ENCODE results near the gene ZNF487.
"Not testable (repeated sequence)": the region's sequence is repeated elsewhere in the genome, so short reads cannot be mapped to it uniquely, and the experiment has no call there.

ZNF487 gene

DNA sequence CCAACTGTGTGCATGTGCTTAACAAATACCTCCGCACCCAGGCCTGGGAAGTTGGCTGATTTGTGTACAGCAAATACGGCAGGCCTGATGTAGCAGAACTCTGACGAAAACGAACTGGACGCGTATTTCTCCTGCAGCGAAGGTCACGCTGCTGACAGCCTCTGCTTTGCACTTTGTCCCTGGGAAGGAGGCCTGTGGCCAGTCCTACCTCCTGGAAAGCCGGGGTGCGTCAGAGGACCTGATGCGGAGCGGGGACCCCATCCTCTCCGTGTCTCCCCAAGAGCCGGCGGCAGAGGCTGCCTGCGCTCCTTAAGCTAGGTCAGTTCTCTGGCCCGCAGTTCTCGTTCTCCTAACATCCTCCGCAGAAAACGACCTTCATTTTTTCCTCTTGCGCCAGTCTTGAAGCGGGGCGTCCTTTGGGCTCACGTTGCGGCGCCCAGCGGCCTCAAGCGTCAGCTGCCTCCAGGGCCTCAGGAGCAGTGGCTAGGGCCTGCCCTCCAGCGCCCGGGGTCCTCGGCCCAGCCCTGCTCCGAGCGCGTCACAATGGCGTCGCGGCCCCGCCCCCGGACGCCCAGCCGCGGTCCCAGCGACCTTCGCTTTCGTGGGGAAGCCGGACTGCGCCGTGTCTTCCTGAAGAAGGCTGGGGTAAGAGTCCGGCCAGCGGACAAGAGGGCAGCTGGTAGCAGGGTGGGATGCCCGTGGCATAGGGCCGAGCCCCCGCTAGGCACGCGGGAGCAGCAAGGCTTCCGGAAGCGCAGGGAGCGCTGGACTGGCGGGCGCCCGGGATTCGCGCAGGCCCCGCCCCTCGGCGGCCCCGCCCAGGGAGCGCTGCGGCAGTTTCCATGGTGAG, at the start of gene ZNF487:
Gene ZNF487 (plus strand): TSS at position 821 of the 850 bp plus-strand sequence. CDS start 38,703 bp downstream, outside the sequence.
- DNase-seq, result peak; percentile 52 to 96 (median 87)

DNA sequence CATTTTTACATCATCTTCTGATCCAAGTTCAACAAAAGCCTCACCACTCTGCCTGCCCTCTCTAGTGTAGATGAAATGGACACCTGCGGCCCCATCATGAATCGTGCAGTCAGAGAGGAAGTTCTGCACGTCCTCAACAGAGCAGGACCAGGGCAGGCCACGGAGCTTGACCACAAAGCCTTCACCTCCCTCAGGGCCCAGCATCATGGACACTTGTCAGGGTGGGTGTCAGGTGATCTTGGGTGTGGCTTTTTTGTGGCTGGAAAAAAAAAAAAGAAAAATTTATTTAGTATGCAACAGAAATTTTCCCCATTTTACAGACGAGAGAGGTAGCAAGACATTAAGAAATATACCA, 49.3 kb upstream of the ZNF487 start:
- no peak for DNase-seq

DNA sequence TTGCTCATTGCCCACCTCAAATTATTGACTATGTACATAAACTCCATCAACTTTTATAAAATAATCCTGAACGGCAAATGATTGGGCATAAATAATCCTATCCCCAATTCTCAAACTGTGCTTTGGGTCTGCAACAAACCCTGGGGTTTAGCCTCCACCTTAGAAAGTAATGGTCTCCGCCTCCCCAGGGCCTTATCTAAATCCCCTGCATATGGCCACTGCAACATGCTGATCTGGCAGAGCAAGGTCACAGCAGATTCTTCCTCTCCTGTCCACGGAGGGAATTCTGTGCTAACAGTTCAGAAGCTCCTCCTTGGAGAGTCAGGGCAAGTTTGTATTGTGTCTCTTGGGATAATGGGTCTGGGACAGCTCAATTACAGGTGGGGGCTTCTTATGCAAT, 47.0 kb upstream of the ZNF487 start:
- no peak for DNase-seq

DNA sequence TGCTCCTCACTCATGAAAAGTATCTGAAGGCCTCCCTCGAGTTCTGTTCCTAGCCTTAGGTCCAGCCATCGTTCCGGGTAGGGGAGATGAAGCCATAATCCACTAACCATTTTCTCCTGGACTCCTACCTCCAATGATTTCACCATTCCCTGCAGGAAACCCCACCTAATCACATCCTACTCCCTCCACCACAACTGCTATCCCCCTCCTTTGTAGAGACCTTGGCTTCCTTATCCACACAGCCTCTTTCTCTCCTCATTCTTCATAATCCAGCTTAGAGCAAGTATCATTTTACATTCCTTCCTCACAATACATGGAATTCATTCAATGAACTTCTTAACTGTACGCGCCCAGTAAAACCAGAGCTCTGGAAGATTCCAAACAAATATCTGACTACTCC, 46.6 kb upstream of the ZNF487 start:
- no peak for DNase-seq

GRCh38 chr10:43390759-43391158, 46.2 kb upstream of the ZNF487 start:
- DNase-seq, result peak in 49 of 56 donors; percentile 12 to 79 (median 41)

GRCh38 chr10:43391496-43391895, 45.4 kb upstream of the ZNF487 start:
- no peak for DNase-seq

GRCh38 chr10:43392748-43393147, 44.2 kb upstream of the ZNF487 start:
- DNase-seq, result no peak

DNA sequence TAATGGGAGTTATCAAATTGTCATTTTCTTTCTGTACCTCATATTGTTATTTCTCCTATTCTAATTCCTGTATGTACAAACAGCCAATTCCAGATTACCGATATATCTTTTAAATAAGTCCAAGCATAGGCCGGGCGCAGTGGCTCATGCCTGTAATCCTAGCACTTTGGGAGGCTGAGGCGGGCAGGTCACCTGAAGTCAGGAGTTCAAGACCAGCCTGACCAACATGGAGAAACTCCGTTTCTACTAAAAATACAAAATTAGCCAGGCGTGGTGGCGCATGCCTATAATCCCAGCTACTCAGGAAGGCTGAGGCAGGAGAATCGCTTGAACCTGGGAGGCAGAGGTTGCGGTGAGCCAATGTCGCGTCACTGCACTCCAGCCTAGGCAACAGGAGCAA, 43.7 kb upstream of the ZNF487 start:
- not testable (repeated sequence) for DNase-seq

DNA sequence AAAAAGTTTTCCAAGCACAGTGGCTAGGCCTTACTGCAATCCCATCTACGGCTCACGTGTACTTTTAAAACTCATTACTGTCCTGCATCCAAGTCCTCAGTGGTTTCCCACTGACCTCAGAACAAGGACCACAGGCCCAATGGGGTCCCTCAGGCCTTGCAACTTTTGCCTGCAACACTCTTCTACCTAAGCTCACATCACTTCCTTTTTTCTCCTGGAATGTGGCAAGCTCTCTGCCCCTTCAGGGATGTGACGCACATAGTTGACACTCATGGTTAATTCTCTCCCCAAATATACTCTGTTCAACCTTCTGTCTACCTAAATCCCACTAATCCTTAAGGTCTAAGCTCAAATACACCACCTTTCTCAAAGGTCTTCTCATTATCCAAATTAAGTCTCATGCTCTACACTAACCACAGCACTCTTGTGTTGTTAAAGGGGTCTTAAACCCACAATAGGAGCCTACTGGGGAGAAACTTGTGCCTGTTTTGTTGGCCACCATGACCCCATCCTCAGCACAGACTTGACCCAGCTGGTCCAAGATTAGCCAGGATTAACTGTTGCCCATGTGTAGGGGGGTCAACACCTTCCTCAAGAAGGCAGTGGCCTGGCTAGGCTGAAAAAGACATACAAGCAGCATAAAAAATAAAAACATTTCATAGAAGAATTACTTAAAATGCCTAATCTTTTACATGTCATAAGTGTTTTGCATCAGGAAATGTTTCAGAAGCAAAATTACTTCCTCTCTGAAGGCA, 43.1 kb upstream of the ZNF487 start:
- DNase-seq, result no peak

GRCh38 chr10:43394868-43395267, 42.0 kb upstream of the ZNF487 start:
- no peak for DNase-seq

DNA sequence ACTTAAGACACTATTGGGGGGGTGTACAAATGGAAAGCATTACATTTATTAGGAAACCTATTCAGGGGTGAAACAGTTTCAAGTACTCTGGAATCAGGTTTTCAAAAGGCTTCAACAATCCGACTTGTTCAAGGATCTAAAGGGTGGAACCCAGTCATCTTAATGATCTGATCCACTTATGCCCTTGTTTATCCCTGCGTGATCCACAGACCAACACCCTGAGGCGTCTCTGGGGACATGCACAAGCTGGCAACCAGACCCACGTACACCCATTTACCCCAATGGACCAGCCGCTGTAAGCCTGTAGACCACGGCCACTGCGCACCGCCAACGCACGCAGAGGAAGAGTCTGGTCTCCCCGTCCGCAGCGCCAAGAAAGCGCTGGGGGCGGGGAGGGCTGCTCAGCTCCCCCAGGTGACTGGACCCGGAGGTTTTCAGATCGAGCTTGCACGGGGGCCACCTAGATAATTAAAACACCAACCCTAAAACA, 41.3 kb upstream of the ZNF487 start:
- DNase-seq, result no peak

DNA sequence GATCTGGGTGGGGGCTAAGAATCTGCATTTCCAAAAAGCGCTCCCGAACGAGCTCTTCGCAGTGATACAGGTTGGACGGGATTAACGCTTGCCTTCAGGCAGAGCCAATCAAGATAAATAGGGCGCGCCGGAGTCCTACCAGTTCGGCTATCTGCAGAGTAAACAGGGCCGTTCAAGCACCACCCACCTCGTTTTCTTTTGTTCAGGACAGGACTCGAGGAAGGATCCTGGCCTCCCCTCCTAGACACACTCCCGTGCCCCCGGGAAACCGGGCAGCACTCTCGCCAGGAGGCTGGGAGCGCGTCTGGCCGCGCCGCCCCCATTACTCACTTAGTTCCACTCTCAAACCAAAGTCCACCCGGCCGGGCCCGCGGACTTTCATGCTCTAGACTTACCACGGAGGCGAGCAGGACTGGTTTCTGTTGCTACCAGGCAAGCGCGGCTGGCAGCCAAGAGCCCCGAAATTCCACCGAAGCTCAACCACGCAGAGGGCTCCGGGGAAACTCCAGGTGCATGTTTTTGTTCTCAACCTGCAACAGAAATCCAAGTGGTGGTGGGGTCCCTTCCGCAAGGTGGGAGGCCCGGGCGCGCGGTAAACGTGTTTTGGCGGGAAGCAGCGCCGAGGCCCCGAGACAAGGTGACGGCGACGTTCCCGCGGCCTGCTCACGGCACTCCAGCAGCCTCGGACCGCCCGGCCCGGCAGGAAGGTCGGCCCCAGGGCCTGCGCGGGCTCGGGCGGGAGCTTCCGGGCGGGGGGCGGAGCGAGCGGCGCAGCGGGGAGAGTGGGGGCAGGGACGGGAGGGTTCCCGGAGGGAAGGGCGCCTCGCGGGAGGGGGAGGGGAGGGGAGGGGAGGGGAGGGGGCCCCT, 40.6 kb upstream of the ZNF487 start:
- peak in 52 of 56 donors; percentile 7 to 85 (median 66) for DNase-seq

- DNase-seq, result peak in 55 of 56 donors; percentile 42 to 86 (median 71)
Measured at GRCh38 chr10:43396928-43397624, 39.8 kb upstream of the ZNF487 start.

- DNase-seq, result no peak
Measured at GRCh38 chr10:43398939-43399319, 38.0 kb upstream of the ZNF487 start.

GRCh38 chr10:43399320-43400310, 37.3 kb upstream of the ZNF487 start:
- no peak for DNase-seq

DNA sequence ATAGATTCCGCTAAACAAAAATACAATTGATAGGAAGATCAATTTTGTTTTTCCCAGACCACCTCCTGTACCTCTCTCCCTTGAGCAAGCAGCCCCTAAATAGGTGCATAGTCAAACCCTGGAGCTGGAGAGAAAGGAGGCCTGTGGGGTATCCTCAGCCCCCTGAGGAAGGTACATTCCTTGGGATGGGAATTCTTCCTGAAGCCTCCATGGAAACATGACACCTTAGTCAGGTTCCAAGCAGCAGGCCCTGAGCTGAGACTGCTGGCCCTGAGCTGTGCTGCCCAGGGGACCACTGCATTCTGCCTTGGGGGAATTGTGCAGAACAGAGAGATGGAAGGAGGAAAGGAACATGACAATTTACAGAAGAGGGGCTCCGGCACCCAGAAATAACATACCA, 35.3 kb upstream of the ZNF487 start:
- DNase-seq, result no peak

DNA sequence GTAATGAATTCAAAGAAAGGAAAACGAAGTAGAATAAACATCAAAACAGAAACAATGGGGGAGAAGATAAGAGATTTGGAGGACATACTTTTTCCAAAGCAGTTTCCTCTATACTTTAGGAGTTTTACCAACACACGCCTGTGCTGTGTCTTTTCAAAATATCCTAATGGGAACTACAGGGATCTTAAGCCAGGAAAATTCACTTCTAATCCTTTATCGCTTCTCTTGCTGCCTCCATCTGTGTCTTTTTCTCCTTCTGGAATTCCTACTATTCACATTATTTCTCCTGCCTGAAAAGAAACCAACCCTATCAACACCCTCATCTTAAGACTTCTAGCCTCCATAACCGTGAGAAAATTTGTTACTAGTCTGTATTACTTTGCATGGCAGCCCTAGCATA, 34.7 kb upstream of the ZNF487 start:
- no peak for DNase-seq

GRCh38 chr10:43402880-43403452, 33.9 kb upstream of the ZNF487 start:
- DNase-seq, result no peak

Measured in amygdala (tissue), 56 donors.